ENCODE data around the gene RAB43. TPM values are rescaled to one million over a fixed set of nuclear protein-coding genes. Genes with fewer than 3 reads are reported as not detected.

RAB43 gene
- total RNA-seq, 1 experiment from 2014 or later, result 13.5 TPM

DNA sequence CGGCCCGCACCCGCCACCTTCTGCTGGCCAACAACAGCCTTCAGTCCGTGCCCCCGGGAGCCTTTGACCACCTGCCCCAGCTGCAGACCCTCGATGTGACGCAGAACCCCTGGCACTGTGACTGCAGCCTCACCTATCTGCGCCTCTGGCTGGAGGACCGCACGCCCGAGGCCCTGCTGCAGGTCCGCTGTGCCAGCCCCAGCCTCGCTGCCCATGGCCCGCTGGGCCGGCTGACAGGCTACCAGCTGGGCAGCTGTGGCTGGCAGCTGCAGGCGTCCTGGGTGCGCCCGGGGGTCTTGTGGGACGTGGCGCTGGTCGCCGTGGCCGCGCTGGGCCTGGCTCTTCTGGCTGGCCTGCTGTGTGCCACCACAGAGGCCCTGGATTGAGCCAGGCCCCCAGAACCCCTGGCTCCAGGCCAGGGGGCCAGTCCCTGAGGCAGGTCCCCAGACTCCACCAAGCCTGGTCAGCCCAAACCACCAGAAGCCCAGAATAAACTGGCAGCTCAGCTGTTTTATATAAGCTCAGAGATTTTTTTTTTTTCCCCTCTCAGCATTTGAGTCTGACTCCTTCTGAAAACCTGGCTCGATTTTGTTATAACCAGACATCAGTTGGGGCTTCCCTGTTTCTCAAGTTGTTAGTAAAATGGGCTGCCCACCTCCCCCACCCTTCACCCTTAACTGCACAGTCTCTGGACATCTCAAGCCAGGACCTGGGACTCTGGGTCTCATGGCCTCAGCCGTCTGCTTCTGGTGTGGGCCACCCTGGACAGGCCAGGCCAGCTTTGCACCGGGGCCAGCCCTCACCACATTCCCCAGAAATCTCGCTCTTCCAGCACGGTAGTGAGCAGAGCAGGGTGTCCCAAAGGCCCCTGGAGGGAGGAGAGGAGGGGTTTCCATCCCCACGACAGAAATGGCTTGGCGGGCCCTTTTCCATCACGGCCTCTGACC is 59.4 kb downstream of the RAB43 start (continued):
- TF ChIP-seq, protein P1, sequence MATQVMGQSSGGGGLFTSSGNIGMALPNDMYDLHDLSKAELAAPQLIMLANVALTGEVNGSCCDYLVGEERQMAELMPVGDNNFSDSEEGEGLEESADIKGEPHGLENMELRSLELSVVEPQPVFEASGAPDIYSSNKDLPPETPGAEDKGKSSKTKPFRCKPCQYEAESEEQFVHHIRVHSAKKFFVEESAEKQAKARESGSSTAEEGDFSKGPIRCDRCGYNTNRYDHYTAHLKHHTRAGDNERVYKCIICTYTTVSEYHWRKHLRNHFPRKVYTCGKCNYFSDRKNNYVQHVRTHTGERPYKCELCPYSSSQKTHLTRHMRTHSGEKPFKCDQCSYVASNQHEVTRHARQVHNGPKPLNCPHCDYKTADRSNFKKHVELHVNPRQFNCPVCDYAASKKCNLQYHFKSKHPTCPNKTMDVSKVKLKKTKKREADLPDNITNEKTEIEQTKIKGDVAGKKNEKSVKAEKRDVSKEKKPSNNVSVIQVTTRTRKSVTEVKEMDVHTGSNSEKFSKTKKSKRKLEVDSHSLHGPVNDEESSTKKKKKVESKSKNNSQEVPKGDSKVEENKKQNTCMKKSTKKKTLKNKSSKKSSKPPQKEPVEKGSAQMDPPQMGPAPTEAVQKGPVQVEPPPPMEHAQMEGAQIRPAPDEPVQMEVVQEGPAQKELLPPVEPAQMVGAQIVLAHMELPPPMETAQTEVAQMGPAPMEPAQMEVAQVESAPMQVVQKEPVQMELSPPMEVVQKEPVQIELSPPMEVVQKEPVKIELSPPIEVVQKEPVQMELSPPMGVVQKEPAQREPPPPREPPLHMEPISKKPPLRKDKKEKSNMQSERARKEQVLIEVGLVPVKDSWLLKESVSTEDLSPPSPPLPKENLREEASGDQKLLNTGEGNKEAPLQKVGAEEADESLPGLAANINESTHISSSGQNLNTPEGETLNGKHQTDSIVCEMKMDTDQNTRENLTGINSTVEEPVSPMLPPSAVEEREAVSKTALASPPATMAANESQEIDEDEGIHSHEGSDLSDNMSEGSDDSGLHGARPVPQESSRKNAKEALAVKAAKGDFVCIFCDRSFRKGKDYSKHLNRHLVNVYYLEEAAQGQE (IDR thresholded peaks at IDR 0.05; ENCODE audit: low read depth), result no peak
- TF ChIP-seq ELF1 (IDR thresholded peaks at IDR 0.05; ENCODE audit: borderline replicate concordance, low read depth) (no peak), ZFX (IDR thresholded peaks at IDR 0.05) (no peak), SP1 (IDR thresholded peaks at IDR 0.05; ENCODE audit: low read depth) (no peak), ATF3 (IDR thresholded peaks at IDR 0.05) (no peak), SRF (IDR thresholded peaks at IDR 0.05; ENCODE audit: low read depth) (no peak), TCF7L2 (IDR thresholded peaks at IDR 0.05; ENCODE audit: borderline replicate concordance, extremely low read depth, insufficient read depth, insufficient read length) (no peak)

DNA sequence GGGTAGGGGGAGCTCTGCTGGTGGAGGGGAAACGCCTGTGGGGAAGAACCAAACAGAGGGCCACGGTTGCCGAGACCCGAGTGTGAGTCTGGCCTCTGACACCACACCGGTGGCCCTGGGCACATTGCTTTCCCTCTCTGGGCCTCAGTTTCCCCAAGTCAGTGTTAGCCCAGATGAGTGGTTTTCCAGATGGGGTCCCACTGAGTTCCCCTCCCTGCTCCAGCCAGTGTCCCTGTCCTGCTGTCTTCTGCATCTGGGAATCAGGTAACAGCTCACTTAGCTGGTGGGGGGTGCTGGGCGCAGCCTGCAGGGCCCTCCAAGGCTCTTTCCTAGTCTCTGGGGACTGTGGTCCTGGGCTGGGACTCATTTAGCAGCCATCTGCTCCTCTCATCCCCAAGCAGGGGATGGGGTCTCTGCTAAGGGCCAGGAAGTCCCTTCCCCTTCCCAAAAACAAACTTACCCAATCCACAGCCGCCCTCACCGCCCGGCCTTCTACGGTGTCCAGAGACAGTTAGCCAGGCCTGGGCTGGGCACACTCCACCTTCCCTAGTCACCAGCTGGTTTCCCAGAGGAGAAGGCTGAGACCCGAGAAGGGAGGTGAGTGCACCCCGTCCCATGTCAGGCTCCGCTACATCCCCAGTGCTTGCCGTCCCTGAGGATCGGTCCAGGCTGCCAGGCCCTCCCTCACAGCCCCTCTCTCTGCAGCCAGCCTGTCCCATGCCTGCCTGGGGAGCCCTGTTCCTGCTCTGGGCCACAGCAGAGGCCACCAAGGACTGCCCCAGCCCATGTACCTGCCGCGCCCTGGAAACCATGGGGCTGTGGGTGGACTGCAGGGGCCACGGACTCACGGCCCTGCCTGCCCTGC is 60.3 kb downstream of the RAB43 start:
- DNase-seq (ENCODE audit: low read depth, low spot score) (no peak), ATAC-seq (no peak)
- H3K9me2 ChIP-seq (ENCODE audit: insufficient read depth), result no peaks in the 10 kb centered on the region
- no peaks in the 10 kb centered on the region for H3K27me3 ChIP-seq (ENCODE audit: insufficient read depth, low read length)
- TF ChIP-seq ZFX (IDR thresholded peaks at IDR 0.05), result no peak
- H2AFZ ChIP-seq (ENCODE audit: low read depth, low read length, poor library complexity, severe bottlenecking), result no peak overlapping the region
- no peak overlapping the region for H3K4me2 ChIP-seq (ENCODE audit: low read length)
- intact Hi-C loops (cut with micrococcal nuclease), result no loop called here
- no peak overlapping the region for H3K9ac ChIP-seq (ENCODE audit: low read length)
- H4K20me1 ChIP-seq (ENCODE audit: insufficient read depth), result no peaks in the 10 kb centered on the region
- no peaks in the 10 kb centered on the region for H3K9me3 ChIP-seq (ENCODE audit: control insufficient read depth in 1 of 2, insufficient read depth in 1 of 2, low read depth in 1 of 2, low read length in 2 of 2)
- H3K4me3 ChIP-seq (replicated peaks in 1 of 2; ENCODE audit: low read depth in 1 of 2, low read length in 2 of 2), result no peak overlapping the region
- ChIA-PET CTCF (no interaction called here), RAD21 (ENCODE audit: low non-redundant PET in 1 of 2, low total read pairs in 2 of 2, uncharacterized antibody in 2 of 2, unreplicated experiment in 2 of 2) (no interaction called here), POLR2A (no interaction called here)
- H3K36me3 ChIP-seq (ENCODE audit: control insufficient read depth in 1 of 2, insufficient read depth in 2 of 2, low read length in 2 of 2), result no peaks in the 10 kb centered on the region
- no peak overlapping the region for H3K27ac ChIP-seq (ENCODE audit: low read depth, low read length)
- no peaks in the 10 kb centered on the region for H3K79me2 ChIP-seq (ENCODE audit: insufficient read depth, low read length)
- BruUV-seq (replicated peaks), result no TSS peak
- H3K4me1 ChIP-seq (ENCODE audit: control insufficient read depth in 1 of 2, insufficient read depth in 2 of 2, low read length in 2 of 2), result peaks cover 0 to 8% of the 10 kb centered on the region in 2 experiments; a peak in 1 of 4 replicates
